T-helper 17 cell (primary cell): ENCODE data around the gene KIF3A. TPM values are rescaled to one million over a fixed set of nuclear protein-coding genes. Genes with fewer than 3 reads are reported as not detected.

Source experiments
- ATAC-seq: fragments of 150-1000 bp; cut with Tn5 transposase; 2 replicates; pipeline ENCODE4 v1.10.0; 2021; ENCODE audit warnings: mild to moderate bottlenecking, moderate library complexity
- DNase-seq, 3 donors: peaks; one replicate each; pipeline versions ENCODE4 v3.0.0 to v3.0.0-alpha.2; 2020 to 2021
- H3K9me3 ChIP-seq: one replicate; pipeline ENCODE4 v1.7.0; 2013; ENCODE audit warnings: low read length, mild to moderate bottlenecking; ENCODE audit not compliant: control insufficient read depth, poor library complexity, severe bottlenecking
- H3K27ac Mint-ChIP-seq: one replicate; pipeline ENCODE4 v1.8.0; 2022; ENCODE audit warnings: mild to moderate bottlenecking, moderate library complexity, mixed read lengths
- H3K27me3 Mint-ChIP-seq: one replicate; pipeline ENCODE4 v1.8.0; 2022; ENCODE audit warnings: mixed read lengths
- H3K36me3 Mint-ChIP-seq: one replicate; pipeline ENCODE4 v1.8.0; 2022; ENCODE audit warnings: low read depth, mixed read lengths
- H3K4me1 Mint-ChIP-seq: one replicate; pipeline ENCODE4 v1.8.0; 2022; ENCODE audit warnings: mild to moderate bottlenecking, mixed read lengths
- H3K4me3 Mint-ChIP-seq: one replicate; pipeline ENCODE4 v1.8.0; 2022; ENCODE audit warnings: mild to moderate bottlenecking, moderate library complexity, mixed read lengths
- total RNA-seq, 4 donors: library from RNA in 2 of 4; stranded (reverse) in 2 of 4; gene quantifications; one replicate each; pipeline ENCODE4 v1.2.3 and lab custom pipeline; 2022 to 2026

Gene KIF3A
- total RNA-seq, 2 donors from 2014 or later, result 12.6 to 17.9 TPM

DNA sequence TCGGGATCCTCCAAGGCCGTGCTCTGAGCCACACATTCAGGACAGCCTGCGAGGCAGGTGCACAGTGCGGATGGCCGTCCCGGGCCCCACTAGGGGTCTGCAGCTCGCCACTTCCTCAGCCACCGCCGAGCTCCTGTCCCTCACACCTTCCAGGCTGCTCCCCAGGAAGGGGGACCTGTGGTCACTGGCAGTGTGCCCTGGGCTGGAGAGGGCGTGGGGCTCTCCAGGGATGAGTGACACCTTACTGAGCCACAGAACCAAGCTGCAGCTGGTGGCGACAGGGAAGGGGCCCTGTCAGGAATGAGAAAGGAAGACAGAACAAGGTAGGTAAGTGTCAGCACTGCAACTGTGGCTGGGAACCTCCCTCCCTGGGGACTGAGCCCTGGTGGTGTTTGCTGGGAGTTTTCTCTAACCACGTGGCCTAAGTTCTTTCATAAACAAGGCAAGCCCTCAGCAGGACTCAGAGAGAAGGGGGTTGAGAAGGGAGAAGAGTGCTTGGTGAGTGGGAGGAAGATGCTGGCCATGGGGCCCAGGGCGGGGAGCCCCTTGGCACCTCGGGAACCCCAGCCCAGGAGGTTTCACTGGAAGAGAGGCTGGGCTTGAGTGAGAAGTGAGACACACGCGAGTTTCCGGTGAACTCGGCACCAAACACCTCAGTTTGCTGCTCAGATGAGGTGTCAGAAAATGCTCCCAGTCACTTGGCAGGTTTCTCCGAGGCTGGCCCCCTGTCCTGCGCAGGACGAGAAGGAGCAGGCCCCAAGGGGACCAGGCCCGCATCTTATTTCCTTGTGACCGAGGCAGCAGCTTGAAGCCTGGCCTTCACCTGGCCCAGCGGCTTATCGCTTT lies 74.2 kb downstream of the KIF3A start:
- DNase-seq (no peak), ATAC-seq (peak; percentile 80)
- H3K27me3 Mint-ChIP-seq, result peaks cover 19% of the 10 kb centered on the region
- H3K4me3 Mint-ChIP-seq, result peak overlapping the region; percentile 67
- peak overlapping the region; percentile 87 for H3K27ac Mint-ChIP-seq
- no peaks in the 10 kb centered on the region for H3K9me3 ChIP-seq
- H3K36me3 Mint-ChIP-seq, result peaks cover 2% of the 10 kb centered on the region
- peaks cover 11% of the 10 kb centered on the region for H3K4me1 Mint-ChIP-seq

DNA sequence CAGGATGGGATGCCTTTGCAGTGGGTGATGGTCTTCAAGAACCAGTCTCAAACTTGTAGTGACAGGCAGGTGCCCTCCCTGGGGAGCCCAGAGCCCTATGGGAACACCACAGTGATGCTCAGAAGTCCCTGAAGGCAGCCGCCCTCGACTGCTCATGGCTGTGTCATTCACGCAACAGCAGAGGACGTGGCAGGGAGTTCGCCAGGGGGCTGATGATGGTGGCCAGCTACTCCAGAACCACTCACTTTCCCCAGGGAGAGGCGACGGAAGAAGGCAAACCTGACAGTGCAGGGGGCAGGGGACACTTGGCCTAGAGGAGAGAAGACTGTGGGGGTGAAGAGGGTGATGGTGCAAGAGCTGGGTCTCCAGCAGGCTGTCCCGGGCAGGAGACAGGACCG lies 75.3 kb downstream of the KIF3A start:
- Mint-ChIP-seq H3K36me3 (peaks cover 2% of the 10 kb centered on the region), H3K4me3 (no peak overlapping the region), H3K4me1 (peaks cover 15% of the 10 kb centered on the region), H3K27ac (no peak overlapping the region), H3K27me3 (peaks cover 28% of the 10 kb centered on the region)
- no peaks in the 10 kb centered on the region for H3K9me3 ChIP-seq
- no peak for DNase-seq
- ATAC-seq, result no peak

DNA sequence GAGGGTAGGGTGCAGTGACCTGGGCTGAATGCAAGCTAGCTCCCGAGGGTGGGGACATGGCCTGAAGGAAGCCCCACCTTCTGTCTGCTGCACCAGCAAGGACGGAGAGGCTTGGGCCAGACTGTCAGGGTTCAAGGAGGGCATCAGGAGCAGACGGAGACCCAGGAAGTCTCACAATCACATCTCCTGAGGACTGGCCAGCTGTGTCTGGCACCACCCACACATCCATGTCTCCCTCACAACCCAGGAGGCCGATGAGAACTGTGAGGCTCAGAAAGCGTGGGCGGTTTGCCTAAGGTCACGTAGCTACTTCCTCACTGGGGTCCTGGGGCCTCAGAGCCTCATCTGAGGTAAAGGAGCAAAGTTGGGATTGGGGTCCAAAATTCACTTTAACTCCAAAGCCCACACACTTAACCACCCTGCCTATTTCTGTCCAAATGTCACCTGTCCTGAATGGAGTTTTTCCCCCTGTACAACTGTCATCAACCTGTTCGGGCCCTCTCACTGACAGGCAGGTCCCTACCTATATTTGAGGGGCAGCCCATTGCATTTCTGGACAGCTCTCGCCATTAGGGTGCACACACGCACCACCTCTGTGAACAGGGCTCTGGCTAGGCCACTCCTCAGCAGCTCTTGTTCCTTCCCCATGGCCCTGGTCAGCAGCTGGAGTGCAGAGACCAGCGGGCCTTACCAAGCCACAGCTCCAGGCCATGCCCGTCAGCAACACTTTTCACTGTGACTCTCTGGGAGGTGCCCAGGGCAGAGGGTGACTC lies 75.9 kb downstream of the KIF3A start:
- H3K36me3 Mint-ChIP-seq, result peaks cover 3% of the 10 kb centered on the region
- H3K4me1 Mint-ChIP-seq, result peaks cover 21% of the 10 kb centered on the region
- no peak overlapping the region for H3K4me3 Mint-ChIP-seq
- peaks cover 29% of the 10 kb centered on the region for H3K27me3 Mint-ChIP-seq
- no peak for ATAC-seq
- H3K27ac Mint-ChIP-seq, result no peak overlapping the region
- H3K9me3 ChIP-seq, result no peaks in the 10 kb centered on the region
- DNase-seq, result no peak

DNA sequence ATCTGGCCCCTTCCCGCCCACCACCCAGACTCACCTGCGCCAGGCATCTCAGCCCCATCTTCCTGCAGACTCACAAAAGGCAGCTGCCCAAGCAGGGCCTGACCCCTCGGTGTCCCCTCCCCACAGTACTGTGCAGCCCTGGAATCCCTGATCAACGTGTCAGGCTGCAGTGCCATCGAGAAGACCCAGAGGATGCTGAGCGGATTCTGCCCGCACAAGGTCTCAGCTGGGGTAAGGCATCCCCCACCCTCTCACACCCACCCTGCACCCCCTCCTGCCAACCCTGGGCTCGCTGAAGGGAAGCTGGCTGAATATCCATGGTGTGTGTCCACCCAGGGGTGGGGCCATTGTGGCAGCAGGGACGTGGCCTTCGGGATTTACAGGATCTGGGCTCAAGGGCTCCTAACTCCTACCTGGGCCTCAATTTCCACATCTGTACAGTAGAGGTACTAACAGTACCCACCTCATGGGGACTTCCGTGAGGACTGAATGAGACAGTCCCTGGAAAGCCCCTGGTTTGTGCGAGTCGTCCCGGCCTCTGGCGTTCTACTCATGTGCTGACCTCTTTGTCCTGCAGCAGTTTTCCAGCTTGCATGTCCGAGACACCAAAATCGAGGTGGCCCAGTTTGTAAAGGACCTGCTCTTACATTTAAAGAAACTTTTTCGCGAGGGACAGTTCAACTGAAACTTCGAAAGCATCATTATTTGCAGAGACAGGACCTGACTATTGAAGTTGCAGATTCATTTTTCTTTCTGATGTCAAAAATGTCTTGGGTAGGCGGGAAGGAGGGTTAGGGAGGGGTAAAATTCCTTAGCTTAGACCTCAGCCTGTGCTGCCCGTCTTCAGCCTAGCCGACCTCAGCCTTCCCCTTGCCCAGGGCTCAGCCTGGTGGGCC lies 77.5 kb downstream of the KIF3A start:
- no peaks in the 10 kb centered on the region for H3K9me3 ChIP-seq
- Mint-ChIP-seq H3K27me3 (peaks cover 32% of the 10 kb centered on the region), H3K4me3 (no peak overlapping the region), H3K4me1 (peaks cover 19% of the 10 kb centered on the region), H3K36me3 (peaks cover 3% of the 10 kb centered on the region), H3K27ac (no peak overlapping the region)
- no peak for DNase-seq
- ATAC-seq, result no peak

DNA sequence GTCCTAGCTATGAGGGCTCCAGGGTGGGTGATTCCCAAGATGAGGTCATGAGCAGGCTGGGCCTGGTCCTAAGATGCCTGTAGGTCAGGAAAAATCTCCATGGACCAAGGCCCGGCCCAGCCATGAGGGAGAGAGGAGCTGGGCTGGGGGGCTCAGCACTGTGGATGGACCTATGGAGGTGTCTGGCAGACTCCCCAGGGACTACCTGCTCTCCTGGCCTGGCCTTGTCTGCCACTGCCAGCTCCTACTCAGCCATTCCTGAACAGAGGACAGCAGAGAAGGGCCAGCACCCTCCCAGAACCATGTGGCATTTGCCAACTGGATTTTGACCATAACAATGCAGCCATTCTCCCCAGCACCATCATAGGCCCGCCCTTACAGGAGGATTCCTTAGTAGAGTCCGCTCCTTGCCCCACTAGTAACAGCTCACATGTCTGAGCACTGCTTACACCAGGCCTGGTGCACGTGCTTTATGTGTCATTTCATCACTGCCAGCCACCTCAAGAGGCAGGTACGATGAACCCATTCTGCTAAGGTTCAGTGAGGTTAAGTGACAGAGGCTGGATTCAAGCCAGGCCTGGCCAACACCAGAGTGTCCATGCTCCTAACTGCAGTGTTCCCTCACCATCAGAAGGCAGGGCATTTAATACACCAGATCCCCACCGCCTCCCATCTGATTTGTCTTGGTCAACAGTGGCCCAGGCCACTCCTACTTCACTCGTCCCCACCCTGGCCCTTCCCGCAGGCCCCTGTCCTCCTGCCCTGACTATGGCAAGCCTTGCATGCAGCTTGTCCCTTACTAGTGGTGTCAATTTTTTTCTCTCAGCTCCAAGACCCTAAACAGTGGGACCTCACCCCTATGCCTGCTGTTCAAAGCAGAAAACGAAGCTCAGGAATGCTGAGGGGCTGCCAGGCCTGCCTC lies 78.7 kb downstream of the KIF3A start:
- H3K27ac Mint-ChIP-seq, result no peak overlapping the region
- H3K4me1 Mint-ChIP-seq, result peaks cover 16% of the 10 kb centered on the region
- no peaks in the 10 kb centered on the region for H3K9me3 ChIP-seq
- ATAC-seq (no peak), DNase-seq (no peak)
- no peak overlapping the region for H3K4me3 Mint-ChIP-seq
- peaks cover 3% of the 10 kb centered on the region for H3K36me3 Mint-ChIP-seq
- peaks cover 44% of the 10 kb centered on the region for H3K27me3 Mint-ChIP-seq

DNA sequence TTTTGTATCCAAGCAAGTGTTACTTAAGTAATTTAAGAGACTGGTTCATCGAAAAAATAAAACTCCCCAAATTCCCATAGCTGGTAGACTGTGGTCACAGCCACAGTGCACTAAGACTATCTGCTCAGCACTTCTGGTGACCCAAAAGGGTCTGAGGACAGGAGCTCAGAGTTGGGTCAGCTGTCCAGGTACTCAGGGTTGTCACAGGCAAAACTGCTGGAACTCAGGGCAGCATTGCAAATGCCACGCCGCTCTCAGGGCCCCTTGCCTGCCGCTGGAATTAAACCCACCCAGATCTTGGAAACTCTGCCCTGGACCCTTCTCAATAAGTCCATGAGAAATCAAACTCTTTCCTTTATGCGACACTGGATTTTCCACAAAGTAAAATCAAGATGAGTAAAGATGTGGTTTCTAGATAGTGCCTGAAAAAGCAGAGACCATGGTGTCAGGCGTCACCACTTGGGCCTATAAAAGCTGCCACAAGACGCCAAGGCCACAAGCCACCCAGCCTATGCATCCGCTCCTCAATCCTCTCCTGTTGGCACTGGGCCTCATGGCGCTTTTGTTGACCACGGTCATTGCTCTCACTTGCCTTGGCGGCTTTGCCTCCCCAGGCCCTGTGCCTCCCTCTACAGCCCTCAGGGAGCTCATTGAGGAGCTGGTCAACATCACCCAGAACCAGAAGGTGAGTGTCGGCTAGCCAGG lies 79.5 kb downstream of the KIF3A start, which contains the start of gene IL13:
Gene IL13, plus strand, starts transcription at position 498 of the 705 bp plus-strand sequence. Its CDS starts 14 bp downstream, at position 512.
- H3K27ac Mint-ChIP-seq, result no peak within 1 kb of the TSS
- peaks cover 47% of the 10 kb centered on the region for H3K27me3 Mint-ChIP-seq
- peaks cover 10% of the 10 kb centered on the region for H3K4me1 Mint-ChIP-seq
- no peaks in the 10 kb centered on the region for H3K9me3 ChIP-seq
- H3K4me3 Mint-ChIP-seq, result peak within 1 kb of the TSS; percentile 70
- no peak for DNase-seq
- peaks cover 3% of the 10 kb centered on the region for H3K36me3 Mint-ChIP-seq
- ATAC-seq, result no peak

DNA sequence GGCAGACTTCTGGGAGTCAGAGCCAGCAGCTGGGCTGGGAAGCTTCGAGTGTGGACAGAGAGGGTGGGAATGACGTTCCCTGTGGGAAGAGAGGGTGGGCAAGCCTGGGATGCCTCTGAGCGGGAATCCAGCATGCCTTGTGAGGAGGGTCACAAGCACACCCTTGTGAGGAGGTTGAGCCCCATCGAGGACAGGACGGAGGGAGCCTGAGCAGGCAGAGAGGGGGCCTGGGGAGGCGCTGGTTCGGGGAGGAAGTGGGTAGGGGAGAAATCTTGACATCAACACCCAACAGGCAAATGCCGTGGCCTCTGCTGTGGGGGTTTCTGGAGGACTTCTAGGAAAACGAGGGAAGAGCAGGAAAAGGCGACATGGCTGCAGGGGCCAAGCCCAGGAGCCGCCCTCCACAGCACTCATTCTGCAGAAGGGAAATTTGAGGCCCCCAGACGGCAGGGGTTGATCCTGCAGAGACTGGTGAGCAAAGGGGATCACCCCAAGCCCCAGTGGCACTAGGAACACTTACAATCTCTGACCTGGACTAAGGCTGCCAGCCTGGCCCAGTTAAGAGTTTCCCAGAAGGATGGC lies 80.5 kb downstream of the KIF3A start:
- peaks cover 3% of the 10 kb centered on the region for H3K36me3 Mint-ChIP-seq
- H3K9me3 ChIP-seq, result no peaks in the 10 kb centered on the region
- no peak overlapping the region for H3K27ac Mint-ChIP-seq
- peak; percentile 46 for ATAC-seq
- H3K4me3 Mint-ChIP-seq, result peak overlapping the region; percentile 70
- no peak for DNase-seq
- H3K27me3 Mint-ChIP-seq, result peaks cover 47% of the 10 kb centered on the region
- peaks cover 10% of the 10 kb centered on the region for H3K4me1 Mint-ChIP-seq

DNA sequence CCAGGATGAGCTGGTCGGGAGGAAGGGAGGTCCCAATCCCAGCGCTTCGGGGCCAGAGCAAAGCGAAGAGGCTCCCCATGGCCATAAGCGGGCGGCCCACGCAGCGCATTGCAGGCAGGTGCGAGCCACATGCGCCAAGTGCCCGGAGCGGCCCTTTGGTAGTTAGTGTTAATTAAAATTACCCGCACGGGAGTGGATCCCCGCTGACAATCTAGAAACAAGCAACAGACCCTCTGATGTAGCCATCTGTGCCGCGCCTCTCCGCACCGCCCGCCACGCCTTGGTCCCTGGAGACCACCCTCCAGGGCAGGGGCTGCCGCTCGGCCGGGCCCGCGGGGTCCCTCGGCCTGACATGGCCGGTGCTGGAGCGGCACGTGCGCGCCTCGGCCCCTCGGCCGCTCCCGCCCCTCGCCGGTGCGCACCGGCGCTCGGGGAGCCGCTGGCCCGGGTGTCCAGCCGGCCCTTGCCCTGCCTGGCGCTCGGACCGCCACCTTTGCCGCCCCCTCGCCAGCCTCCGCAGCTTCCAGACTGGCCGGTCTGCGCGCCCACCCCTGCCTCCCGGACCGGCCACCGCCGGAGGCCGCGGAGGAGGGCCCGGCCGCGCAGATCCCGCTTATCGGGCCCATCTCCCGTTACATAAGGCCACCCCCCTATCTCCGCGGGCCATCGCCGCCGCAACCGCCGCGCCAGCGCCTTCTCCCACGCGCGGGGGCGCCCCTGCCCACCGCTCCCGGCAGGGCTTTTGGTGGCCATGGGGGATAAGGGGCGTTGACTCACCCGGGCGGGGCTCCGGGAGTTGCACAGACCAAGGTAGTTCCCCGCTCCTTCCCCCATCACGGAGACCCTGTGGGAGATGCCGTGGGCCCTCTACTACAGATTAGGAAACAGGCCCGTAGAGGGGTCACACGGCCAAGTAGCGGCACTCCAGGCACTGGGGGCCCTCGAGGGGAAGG lies 81.2 kb downstream of the KIF3A start:
- no peak for DNase-seq
- no peaks in the 10 kb centered on the region for H3K9me3 ChIP-seq
- Mint-ChIP-seq H3K4me1 (peaks cover 10% of the 10 kb centered on the region), H3K27ac (no peak overlapping the region), H3K36me3 (peaks cover 3% of the 10 kb centered on the region), H3K4me3 (peak overlapping the region; percentile 70), H3K27me3 (peaks cover 47% of the 10 kb centered on the region)
- ATAC-seq, result peak; percentile 54

DNA sequence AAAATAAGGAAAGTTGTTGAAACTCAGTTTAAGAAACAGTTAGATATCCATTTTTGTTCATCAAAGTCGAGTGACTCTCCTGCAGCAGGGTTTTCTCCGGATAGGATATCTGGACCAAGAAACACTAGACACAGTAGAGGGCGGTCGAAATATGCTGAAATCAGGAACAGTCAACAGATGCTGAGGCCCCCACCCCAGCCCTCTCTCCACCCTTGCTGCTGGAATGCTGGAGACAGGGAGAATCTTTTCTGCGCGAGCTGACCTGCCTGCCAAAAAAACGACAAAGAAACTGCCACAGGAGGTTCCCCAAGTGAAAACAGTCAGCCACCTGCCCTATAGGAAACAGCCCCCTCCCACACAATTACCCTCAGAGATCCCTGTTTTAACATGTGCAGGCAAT lies 83.6 kb downstream of the KIF3A start:
- Mint-ChIP-seq H3K27ac (no peak overlapping the region), H3K27me3 (peaks cover 41% of the 10 kb centered on the region), H3K36me3 (peaks cover 3% of the 10 kb centered on the region)

DNA sequence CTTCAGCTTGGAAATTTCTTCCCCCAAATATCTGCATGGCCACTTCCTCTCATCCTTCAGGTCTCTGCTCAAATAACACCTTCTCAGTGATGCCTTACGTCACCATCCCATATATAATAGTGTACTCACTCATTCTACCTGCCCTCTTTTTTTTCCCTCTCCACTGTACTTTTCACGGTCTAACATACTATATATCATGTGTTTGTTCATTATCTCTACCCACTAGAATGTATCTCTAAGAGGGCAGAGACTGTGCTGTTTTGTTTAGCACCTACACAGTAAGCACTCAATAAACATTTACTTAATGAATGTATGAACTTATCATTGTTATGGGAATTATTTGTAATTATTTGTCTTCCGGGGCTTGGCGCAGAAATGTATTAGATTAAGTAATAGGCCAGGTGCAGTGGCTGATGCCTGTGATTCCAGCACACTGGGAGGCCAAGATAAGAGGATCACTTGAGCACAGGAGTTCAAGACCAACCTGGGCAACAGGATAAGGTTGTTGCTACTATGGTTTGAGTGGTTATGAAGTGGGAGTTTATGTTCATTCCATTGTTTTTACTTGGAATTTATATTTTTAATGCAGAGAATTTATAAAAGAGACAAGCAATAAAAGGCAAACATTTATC lies 85.4 kb downstream of the KIF3A start:
- no peak for ATAC-seq
- peaks cover 5% of the 10 kb centered on the region for H3K4me1 Mint-ChIP-seq
- peaks cover 3% of the 10 kb centered on the region for H3K36me3 Mint-ChIP-seq

More for the DNA sequence above, 83.6 kb downstream of the KIF3A start:
- DNase-seq (no peak), ATAC-seq (no peak)
- H3K9me3 ChIP-seq, result peaks cover under 1% of the 10 kb centered on the region
- H3K4me1 Mint-ChIP-seq, result peaks cover 10% of the 10 kb centered on the region
- H3K4me3 Mint-ChIP-seq, result no peak overlapping the region

More for the DNA sequence above, 85.4 kb downstream of the KIF3A start:
- H3K4me3 Mint-ChIP-seq, result no peak overlapping the region
- no peak overlapping the region for H3K27ac Mint-ChIP-seq
- no peak for DNase-seq
- H3K9me3 ChIP-seq, result peaks cover 8% of the 10 kb centered on the region
- H3K27me3 Mint-ChIP-seq, result peaks cover 24% of the 10 kb centered on the region
